Gastroesophageal sphincter (tissue), 3 donors: ENCODE measurements around the gene ST6GALNAC1.

Source experiments
- POLR2AphosphoS5 ChIP-seq: sonication (generic); formaldehyde crosslinking; IDR thresholded peaks from one replicate; pipeline ENCODE4 v1.6.1; 2017; ENCODE audit warnings: antibody characterized with exemption
- TF ChIP-seq, protein P1 (sequence below), 4 experiments: fragments of 200-600 bp in 2 of 4; fragments of 450-650 bp in 2 of 4; sonication (generic) in 1 of 4; IDR thresholded peaks; one replicate each; pipeline ENCODE4 v1.5.1; 2017 to 2019; ENCODE audit warnings: antibody characterized with exemption in 4 of 4, mild to moderate bottlenecking in 2 of 4, moderate library complexity in 2 of 4

DNA sequence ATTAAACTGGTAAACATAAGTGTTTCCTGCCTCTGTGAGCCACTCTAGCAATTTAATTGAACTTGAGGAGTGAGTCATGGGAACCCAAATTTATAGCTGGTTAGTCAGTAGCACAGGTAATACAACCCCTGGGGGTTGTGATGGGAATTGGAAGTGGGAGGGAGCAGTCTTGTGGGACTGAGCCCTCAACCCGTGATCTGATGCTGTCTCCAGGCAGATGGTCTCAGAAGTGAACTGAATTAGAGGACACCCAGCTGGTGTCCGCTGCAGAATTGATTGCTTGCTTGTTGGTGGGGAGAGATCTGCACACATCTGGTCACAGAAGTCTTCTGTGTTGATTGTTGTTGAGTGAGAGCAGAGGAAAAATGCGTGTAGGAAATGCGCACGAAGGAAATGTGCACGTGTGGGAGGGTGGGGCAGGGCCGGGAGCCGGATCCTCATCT, 50.2 kb downstream of the ST6GALNAC1 start:
- TF ChIP-seq, protein P1, sequence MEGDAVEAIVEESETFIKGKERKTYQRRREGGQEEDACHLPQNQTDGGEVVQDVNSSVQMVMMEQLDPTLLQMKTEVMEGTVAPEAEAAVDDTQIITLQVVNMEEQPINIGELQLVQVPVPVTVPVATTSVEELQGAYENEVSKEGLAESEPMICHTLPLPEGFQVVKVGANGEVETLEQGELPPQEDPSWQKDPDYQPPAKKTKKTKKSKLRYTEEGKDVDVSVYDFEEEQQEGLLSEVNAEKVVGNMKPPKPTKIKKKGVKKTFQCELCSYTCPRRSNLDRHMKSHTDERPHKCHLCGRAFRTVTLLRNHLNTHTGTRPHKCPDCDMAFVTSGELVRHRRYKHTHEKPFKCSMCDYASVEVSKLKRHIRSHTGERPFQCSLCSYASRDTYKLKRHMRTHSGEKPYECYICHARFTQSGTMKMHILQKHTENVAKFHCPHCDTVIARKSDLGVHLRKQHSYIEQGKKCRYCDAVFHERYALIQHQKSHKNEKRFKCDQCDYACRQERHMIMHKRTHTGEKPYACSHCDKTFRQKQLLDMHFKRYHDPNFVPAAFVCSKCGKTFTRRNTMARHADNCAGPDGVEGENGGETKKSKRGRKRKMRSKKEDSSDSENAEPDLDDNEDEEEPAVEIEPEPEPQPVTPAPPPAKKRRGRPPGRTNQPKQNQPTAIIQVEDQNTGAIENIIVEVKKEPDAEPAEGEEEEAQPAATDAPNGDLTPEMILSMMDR (IDR thresholded peaks at IDR 0.05) = no peak
- TF ChIP-seq POLR2AphosphoS5 = no peak
